Stomach (tissue), 9 donors: ENCODE results near the gene EEFSEC. TPM values are rescaled to one million over a fixed set of nuclear protein-coding genes. Genes with fewer than 3 reads are reported as not detected.

ENCODE experiments used
- DNase-seq, 2 donors: peaks; one replicate each; pipeline versions ENCODE4 v3.0.0 to v3.0.0-alpha.2; 2013 to 2019
- H3K27ac ChIP-seq, 5 donors: fragments of 200-600 bp in 4 of 5; sonication (generic) in 4 of 5; one replicate each; pipeline ENCODE4 v1.5.1; 2013 to 2019; ENCODE audit warnings: mild to moderate bottlenecking in 1 of 5, moderate library complexity in 1 of 5
- H3K27me3 ChIP-seq, 3 donors: fragments of 200-600 bp; sonication (generic); one replicate each; pipeline ENCODE4 v1.5.1; 2017 to 2019; ENCODE audit warnings: mixed run types in 1 of 3
- H3K36me3 ChIP-seq, 4 donors: fragments of 200-600 bp; sonication (generic); 1 replicate in 3 of 4; 2 replicates in 1 of 4; pipeline ENCODE4 v1.5.1; 2016 to 2019
- H3K4me1 ChIP-seq, 4 donors: fragments of 200-600 bp; sonication (generic); one replicate each; pipeline ENCODE4 v1.5.1; 2016 to 2019
- H3K4me3 ChIP-seq, 4 donors: fragments of 200-600 bp; sonication (generic) in 3 of 4; one replicate each; pipeline ENCODE4 v1.5.1; 2016 to 2019; ENCODE audit warnings: mild to moderate bottlenecking in 1 of 4
- H3K9me3 ChIP-seq, 4 donors: fragments of 200-600 bp; sonication (generic); one replicate each; pipeline ENCODE4 v1.5.1; 2016 to 2019
- CTCF ChIP-seq, 7 experiments: fragments of 450-650 bp in 4 of 7; fragments of 200-600 bp in 3 of 7; sonication (generic) in 3 of 7; IDR thresholded peaks; one replicate each; pipeline ENCODE4 v1.5.1; 2016 to 2019; ENCODE audit warnings: antibody characterized with exemption in 7 of 7, control low read depth in 2 of 7, mild to moderate bottlenecking in 1 of 7
- EP300 ChIP-seq: sonication (generic); formaldehyde crosslinking; IDR thresholded peaks from one replicate; pipeline ENCODE4 v1.6.1; 2017; ENCODE audit warnings: antibody characterized with exemption
- POLR2A ChIP-seq, 4 donors: fragments of 450-650 bp; IDR thresholded peaks; one replicate each; pipeline ENCODE4 v1.6.1; 2016; ENCODE audit warnings: antibody characterized with exemption in 4 of 4, control low read depth in 2 of 4, mild to moderate bottlenecking in 1 of 4, moderate library complexity in 1 of 4
- POLR2AphosphoS5 ChIP-seq, 3 donors: sonication (generic); formaldehyde crosslinking; IDR thresholded peaks; one replicate each; pipeline ENCODE4 v1.6.1; 2016; ENCODE audit warnings: antibody characterized with exemption in 3 of 3
- WGBS, 5 donors: extraction: QIAGEN DNeasy Blood & Tissue Kit in 3 of 5; methylation state at CpG; one replicate each; pipeline versions ENCODE4 v1.1.5 to v1.1.7; 2013 to 2018; 5-methylcytosine and 5-hydroxymethylcytosine counted together
- intact Hi-C: fragments of 100-400 bp; cut with DNase I; formaldehyde crosslinking; loops from one replicate; pipeline ENCODE4 v1.15.1; 2023; ENCODE audit warnings: low total_unique reads
- polyA plus RNA-seq, 3 donors: library from polyadenylated mRNA; stranded (reverse); fragments of 200-250 nt; gene quantifications; one replicate each; pipeline ENCODE4 v1.2.3, GENCODE V29; 2013
- total RNA-seq, 5 donors: library from RNA; depleted of rRNA; stranded (reverse); fragments of >200 nt; gene quantifications; one replicate each; pipeline versions ENCODE4 v1.1.0 to v1.2.3, GENCODE V29; 2014 to 2016
- donor health status: healthy with polysubstance abuse.
- donor health status: Bipolar disorder and iron deficiency.
- donor health status: healthy.

The EEFSEC gene
- total and polyA plus RNA-seq, 8 donors = 5.0 to 39.1 (median 13.2) TPM

GRCh38 chr3:128273841-128274573 is 120.7 kb downstream of the EEFSEC start:
- no peaks in the 10 kb centered on the region for H3K27me3 ChIP-seq
- intact Hi-C loops = no loop called here
- no peaks in the 10 kb centered on the region for H3K9me3 ChIP-seq
- 86 to 96% (median 88%) methylated on average over 11 of the region's 11 CpGs for WGBS, 5 donors
- no peak overlapping the region for H3K4me3 ChIP-seq
- H3K27ac ChIP-seq = no peak overlapping the region
- peaks cover 0 to 30% (median 19%) of the 10 kb centered on the region in 4 donors for H3K36me3 ChIP-seq
- H3K4me1 ChIP-seq = peaks cover 6 to 20% (median 11%) of the 10 kb centered on the region in 4 donors
- no peak for DNase-seq
- no peak for TF ChIP-seq POLR2A (IDR thresholded peaks at IDR 0.05)
- no peak for TF ChIP-seq EP300
- no peak for TF ChIP-seq POLR2AphosphoS5 (IDR thresholded peaks at IDR 0.05)
- no peak for TF ChIP-seq CTCF (IDR thresholded peaks at IDR 0.05)

GRCh38 chr3:128274837-128275236 is 121.6 kb downstream of the EEFSEC start:
- peaks cover 0 to 22% (median 16%) of the 10 kb centered on the region in 4 donors for H3K36me3 ChIP-seq
- no peak for TF ChIP-seq EP300
- no peak for TF ChIP-seq CTCF (IDR thresholded peaks at IDR 0.05)
- TF ChIP-seq POLR2A (IDR thresholded peaks at IDR 0.05) = no peak
- TF ChIP-seq POLR2AphosphoS5 (IDR thresholded peaks at IDR 0.05) = no peak
- no peak overlapping the region for H3K27ac ChIP-seq
- H3K27me3 ChIP-seq = no peaks in the 10 kb centered on the region
- DNase-seq = no peak
- H3K4me3 ChIP-seq = no peak overlapping the region
- intact Hi-C loops = no loop called here
- peaks cover 8 to 28% (median 16%) of the 10 kb centered on the region in 4 donors for H3K4me1 ChIP-seq
- H3K9me3 ChIP-seq = no peaks in the 10 kb centered on the region
- 93 to 98% (median 94%) methylated on average over 7 of the region's 7 CpGs for WGBS, 5 donors

- H3K27ac ChIP-seq = no peak overlapping the region
- 85 to 89% (median 86%) methylated on average over 9 to 11 of the region's 11 CpGs for WGBS, 5 donors
- H3K27me3 ChIP-seq = no peaks in the 10 kb centered on the region
- DNase-seq = no peak
- H3K4me1 ChIP-seq = peaks cover 8 to 35% (median 16%) of the 10 kb centered on the region in 4 donors
- no peaks in the 10 kb centered on the region for H3K9me3 ChIP-seq
- H3K4me3 ChIP-seq = no peak overlapping the region
- TF ChIP-seq CTCF (IDR thresholded peaks at IDR 0.05) (no peak), EP300 (no peak), POLR2AphosphoS5 (IDR thresholded peaks at IDR 0.05) (no peak), POLR2A (IDR thresholded peaks at IDR 0.05) (no peak)
- peaks cover 0 to 22% (median 15%) of the 10 kb centered on the region in 4 donors for H3K36me3 ChIP-seq
- intact Hi-C loops = no loop called here
Observed at GRCh38 chr3:128275316-128276145, 122.2 kb downstream of the EEFSEC start.

GRCh38 chr3:128276146-128276435 is 122.8 kb downstream of the EEFSEC start:
- no peak for TF ChIP-seq POLR2AphosphoS5 (IDR thresholded peaks at IDR 0.05)
- TF ChIP-seq EP300 = no peak
- TF ChIP-seq POLR2A (IDR thresholded peaks at IDR 0.05) = no peak
- no peak for TF ChIP-seq CTCF (IDR thresholded peaks at IDR 0.05)
- Histone ChIP-seq H3K27ac (no peak overlapping the region), H3K4me3 (no peak overlapping the region), H3K36me3 (peaks cover 0 to 17% (median 13%) of the 10 kb centered on the region in 4 donors), H3K4me1 (peaks cover 8 to 40% (median 18%) of the 10 kb centered on the region in 4 donors), H3K9me3 (no peaks in the 10 kb centered on the region), H3K27me3 (no peaks in the 10 kb centered on the region)
- no peak for DNase-seq
- WGBS, 5 donors = 71 to 78% (median 72%) methylated on average over 3 of the region's 3 CpGs
- intact Hi-C loops = no loop called here
